Osteoblast (primary cell): ENCODE data around the gene CZIB. TPM values are rescaled to one million over a fixed set of nuclear protein-coding genes. Genes with fewer than 3 reads are reported as not detected.

ENCODE experiments used
- DNase-seq: peaks from one replicate; pipeline ENCODE4 v3.0.0; 2011; ENCODE audit warnings: low spot score, mixed read lengths; ENCODE audit not compliant: insufficient read length; ENCODE audit errors: missing footprints
- H2AFZ ChIP-seq: 2 replicates; pipeline ENCODE4 v1.6.0; 2011; ENCODE audit warnings: mild to moderate bottlenecking, low read length
- H3K27ac ChIP-seq: 2 replicates; pipeline ENCODE4 v1.5.1; 2011; ENCODE audit warnings: mild to moderate bottlenecking, low read depth, low read length, moderate library complexity
- H3K27me3 ChIP-seq: 2 replicates; pipeline ENCODE4 v1.6.0; 2012; ENCODE audit warnings: mild to moderate bottlenecking, control low read depth, inconsistent platforms, low read length, moderate library complexity; ENCODE audit not compliant: insufficient read depth
- H3K36me3 ChIP-seq: 2 replicates; pipeline ENCODE4 v1.5.1; 2011; ENCODE audit warnings: mild to moderate bottlenecking, low read length, control low read depth, moderate library complexity; ENCODE audit not compliant: insufficient read depth
- H3K4me1 ChIP-seq: 2 replicates; pipeline ENCODE4 v1.5.1; 2011; ENCODE audit warnings: mild to moderate bottlenecking, low read length, control low read depth, moderate library complexity; ENCODE audit not compliant: insufficient read depth
- H3K4me2 ChIP-seq: 2 replicates; pipeline ENCODE4 v1.6.0; 2011; ENCODE audit warnings: mild to moderate bottlenecking, low read length; ENCODE audit not compliant: insufficient read depth
- H3K4me3 ChIP-seq: fragments of 200-600 bp; sonication (generic); 3 replicates; pipeline ENCODE4 v1.5.1; 2012; ENCODE audit warnings: mild to moderate bottlenecking, low read length, inconsistent platforms; ENCODE audit not compliant: insufficient read depth
- H3K79me2 ChIP-seq: 2 replicates; pipeline ENCODE4 v1.6.0; 2012; ENCODE audit warnings: mild to moderate bottlenecking, low read length, control low read depth, inconsistent platforms; ENCODE audit not compliant: insufficient read depth
- H3K9me3 ChIP-seq: 2 replicates; pipeline ENCODE4 v1.5.1; 2011; ENCODE audit warnings: low read depth, low read length, control low read depth
- H4K20me1 ChIP-seq: 2 replicates; pipeline ENCODE4 v1.6.0; 2012; ENCODE audit warnings: mild to moderate bottlenecking, low read length, control low read depth; ENCODE audit not compliant: insufficient read depth
- total RNA-seq: library from RNA; depleted of rRNA; stranded (reverse); fragments of >200 nt; gene quantifications from 2 replicates; pipeline ENCODE4 v1.2.3, GENCODE V29; 2012
- TF ChIP-seq, protein P1 (sequence below): IDR thresholded peaks from 2 replicates; pipeline ENCODE4 v1.5.1; 2011; ENCODE audit warnings: mild to moderate bottlenecking, low read depth, low read length, moderate library complexity; ENCODE audit errors: extremely low read depth

CZIB gene
- total RNA-seq, 1 donor: 63.7 TPM

- Histone ChIP-seq H2AFZ (peak overlapping the region; percentile 49), H3K4me1 (peaks cover 38% of the 10 kb centered on the region)
- peak; percentile 83 for DNase-seq
Measured at GRCh38 chr1:53180226-53180625, 40.2 kb downstream of the CZIB start.

GRCh38 chr1:53176452-53177208 is 43.8 kb downstream of the CZIB start:
- peaks cover 39% of the 10 kb centered on the region for H3K4me1 ChIP-seq
- no peak overlapping the region for H2AFZ ChIP-seq
- no peaks in the 10 kb centered on the region for H3K9me3 ChIP-seq
- H3K27me3 ChIP-seq: no peaks in the 10 kb centered on the region
- TF ChIP-seq, protein P1, sequence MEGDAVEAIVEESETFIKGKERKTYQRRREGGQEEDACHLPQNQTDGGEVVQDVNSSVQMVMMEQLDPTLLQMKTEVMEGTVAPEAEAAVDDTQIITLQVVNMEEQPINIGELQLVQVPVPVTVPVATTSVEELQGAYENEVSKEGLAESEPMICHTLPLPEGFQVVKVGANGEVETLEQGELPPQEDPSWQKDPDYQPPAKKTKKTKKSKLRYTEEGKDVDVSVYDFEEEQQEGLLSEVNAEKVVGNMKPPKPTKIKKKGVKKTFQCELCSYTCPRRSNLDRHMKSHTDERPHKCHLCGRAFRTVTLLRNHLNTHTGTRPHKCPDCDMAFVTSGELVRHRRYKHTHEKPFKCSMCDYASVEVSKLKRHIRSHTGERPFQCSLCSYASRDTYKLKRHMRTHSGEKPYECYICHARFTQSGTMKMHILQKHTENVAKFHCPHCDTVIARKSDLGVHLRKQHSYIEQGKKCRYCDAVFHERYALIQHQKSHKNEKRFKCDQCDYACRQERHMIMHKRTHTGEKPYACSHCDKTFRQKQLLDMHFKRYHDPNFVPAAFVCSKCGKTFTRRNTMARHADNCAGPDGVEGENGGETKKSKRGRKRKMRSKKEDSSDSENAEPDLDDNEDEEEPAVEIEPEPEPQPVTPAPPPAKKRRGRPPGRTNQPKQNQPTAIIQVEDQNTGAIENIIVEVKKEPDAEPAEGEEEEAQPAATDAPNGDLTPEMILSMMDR: peak; percentile 23
- H3K36me3 ChIP-seq: no peaks in the 10 kb centered on the region
- H3K27ac ChIP-seq: no peak overlapping the region
- H4K20me1 ChIP-seq: no peaks in the 10 kb centered on the region
- H3K4me3 ChIP-seq: no peak overlapping the region
- no peak overlapping the region for H3K4me2 ChIP-seq
- no peak for DNase-seq
- H3K79me2 ChIP-seq: no peaks in the 10 kb centered on the region

More at GRCh38 chr1:53180226-53180625, 40.2 kb downstream of the CZIB start:
- Histone ChIP-seq H3K9me3 (no peaks in the 10 kb centered on the region), H3K4me3 (no peak overlapping the region), H3K79me2 (no peaks in the 10 kb centered on the region), H3K4me2 (no peak overlapping the region), H3K27me3 (no peaks in the 10 kb centered on the region), H3K27ac (peak overlapping the region; percentile 9), H4K20me1 (no peaks in the 10 kb centered on the region), H3K36me3 (no peaks in the 10 kb centered on the region)
- TF ChIP-seq, protein P1: no peak

DNA sequence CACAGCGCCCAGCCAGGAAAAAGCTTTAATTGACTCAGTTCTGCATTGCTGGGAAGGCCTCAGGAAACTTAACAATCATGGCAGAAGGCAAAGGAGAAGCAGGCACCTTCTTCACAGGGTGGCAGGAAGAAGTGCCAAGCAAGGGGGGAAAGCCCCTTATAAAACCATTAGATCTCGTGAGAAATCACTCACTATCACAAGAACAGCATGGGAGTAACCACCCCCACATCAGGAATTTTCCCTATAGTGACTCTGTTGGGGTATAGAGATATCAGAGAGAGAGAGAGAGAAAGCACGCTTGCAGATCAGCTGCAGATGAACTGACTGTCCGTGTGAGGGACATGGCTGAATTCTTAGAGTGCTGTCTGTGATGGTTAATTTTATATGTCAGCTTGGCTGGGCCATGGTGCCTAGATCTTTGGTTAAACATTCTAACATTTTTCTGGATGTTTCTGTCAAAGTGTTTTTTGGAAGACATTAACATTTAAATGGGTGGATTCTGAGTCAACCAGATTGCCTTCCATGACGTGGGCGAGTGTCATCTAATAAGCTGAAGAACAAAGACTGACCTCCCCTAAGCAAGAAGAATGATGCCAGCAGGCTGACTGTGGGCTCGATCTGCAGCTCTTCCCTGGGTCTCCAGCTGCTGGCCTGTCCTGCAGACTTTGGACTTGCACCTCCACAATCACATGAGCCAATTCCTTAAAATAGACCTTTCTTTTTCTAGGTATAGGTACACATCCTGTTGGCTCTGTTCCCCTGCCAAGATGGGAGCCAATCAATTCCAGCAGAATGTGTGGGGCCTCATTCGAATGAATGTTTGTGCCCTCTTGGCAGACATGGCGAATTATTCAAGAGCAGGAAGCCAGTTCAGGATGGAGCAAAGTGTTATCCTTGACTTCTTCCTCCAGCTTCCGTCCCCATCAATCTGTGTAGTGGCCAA is 45.2 kb downstream of the CZIB start:
- Histone ChIP-seq H3K9me3 (no peaks in the 10 kb centered on the region), H3K27ac (peak overlapping the region; percentile 46), H2AFZ (no peak overlapping the region), H3K27me3 (no peaks in the 10 kb centered on the region), H3K79me2 (no peaks in the 10 kb centered on the region), H3K36me3 (no peaks in the 10 kb centered on the region), H4K20me1 (no peaks in the 10 kb centered on the region), H3K4me3 (no peak overlapping the region), H3K4me2 (no peak overlapping the region), H3K4me1 (peaks cover 37% of the 10 kb centered on the region)
- TF ChIP-seq, protein P1: no peak
- DNase-seq: peak; percentile 88
